C4-2B (cell line): ENCODE measurements around the gene TAS2R8.

ENCODE experiments used
- ZFX ChIP-seq: fragments of 450-650 bp; IDR thresholded peaks from 2 replicates; pipeline ENCODE4 v1.6.1; 2017
- TF ChIP-seq, protein P1 (sequence below): fragments of 450-650 bp; conservative IDR thresholded peaks from 2 replicates; pipeline ENCODE4 v1.5.1; 2017; ENCODE audit warnings: mild to moderate bottlenecking

DNA sequence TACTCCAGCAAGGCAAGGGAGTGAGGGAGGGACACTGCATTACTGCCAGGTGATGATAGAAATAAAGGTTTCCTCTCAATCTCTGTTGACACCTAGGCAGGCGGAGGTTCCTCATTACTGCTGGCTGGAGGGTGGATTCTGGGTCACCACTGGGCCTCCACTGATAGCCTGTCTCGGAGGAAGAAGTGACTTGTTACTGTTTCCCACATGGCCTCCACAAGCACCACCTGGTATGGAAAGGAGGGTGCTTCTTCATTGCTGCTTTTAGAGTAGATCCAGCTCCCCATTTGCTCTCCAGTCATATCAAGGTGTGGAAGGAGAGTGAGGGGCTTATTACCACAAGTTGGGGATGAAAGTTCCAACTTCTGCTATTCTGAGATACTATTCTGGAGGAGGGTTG is 35.8 kb upstream of the TAS2R8 start:
- TF ChIP-seq, protein P1, sequence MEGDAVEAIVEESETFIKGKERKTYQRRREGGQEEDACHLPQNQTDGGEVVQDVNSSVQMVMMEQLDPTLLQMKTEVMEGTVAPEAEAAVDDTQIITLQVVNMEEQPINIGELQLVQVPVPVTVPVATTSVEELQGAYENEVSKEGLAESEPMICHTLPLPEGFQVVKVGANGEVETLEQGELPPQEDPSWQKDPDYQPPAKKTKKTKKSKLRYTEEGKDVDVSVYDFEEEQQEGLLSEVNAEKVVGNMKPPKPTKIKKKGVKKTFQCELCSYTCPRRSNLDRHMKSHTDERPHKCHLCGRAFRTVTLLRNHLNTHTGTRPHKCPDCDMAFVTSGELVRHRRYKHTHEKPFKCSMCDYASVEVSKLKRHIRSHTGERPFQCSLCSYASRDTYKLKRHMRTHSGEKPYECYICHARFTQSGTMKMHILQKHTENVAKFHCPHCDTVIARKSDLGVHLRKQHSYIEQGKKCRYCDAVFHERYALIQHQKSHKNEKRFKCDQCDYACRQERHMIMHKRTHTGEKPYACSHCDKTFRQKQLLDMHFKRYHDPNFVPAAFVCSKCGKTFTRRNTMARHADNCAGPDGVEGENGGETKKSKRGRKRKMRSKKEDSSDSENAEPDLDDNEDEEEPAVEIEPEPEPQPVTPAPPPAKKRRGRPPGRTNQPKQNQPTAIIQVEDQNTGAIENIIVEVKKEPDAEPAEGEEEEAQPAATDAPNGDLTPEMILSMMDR: no peak
- no peak for TF ChIP-seq ZFX
